Activated CD4-positive, CD25-positive, alpha-beta regulatory T cell treated with anti-CD3 and anti-CD28 coated beads, Interleukin-2, amount 50 U/mL, for 24 hours (primary cell): Measurements from ENCODE around the gene FUCA1.
"Not testable (repeated sequence)": the region's sequence is repeated elsewhere in the genome, so short reads cannot be mapped to it uniquely, and the experiment has no call there.

ENCODE experiments used
- ATAC-seq, 2 donors: fragments of 150-1000 bp; cut with Tn5 transposase; one replicate each; pipeline ENCODE4 v1.10.0; 2021; ENCODE audit warnings: mild to moderate bottlenecking in 1 of 2, moderate library complexity in 1 of 2

Gene FUCA1

DNA sequence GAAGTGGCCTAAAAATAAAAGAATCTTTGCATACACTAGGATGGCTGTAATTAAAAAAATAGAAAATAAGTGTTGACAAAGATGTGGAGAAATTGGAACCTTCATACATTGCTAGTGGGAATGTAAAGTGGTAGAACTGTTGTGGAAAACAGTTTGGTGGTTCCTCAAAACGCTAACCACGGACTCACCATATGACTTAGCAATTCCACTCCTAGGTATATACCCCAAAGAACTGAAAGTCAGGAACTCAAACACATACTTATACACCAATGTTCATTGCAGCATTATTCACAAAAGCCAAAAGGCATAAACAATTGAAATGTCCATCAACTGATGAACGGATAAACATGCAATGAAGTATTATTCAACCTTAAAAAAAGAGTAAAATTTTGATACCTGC, 32.1 kb downstream of the FUCA1 start:
- no peak for ATAC-seq

DNA sequence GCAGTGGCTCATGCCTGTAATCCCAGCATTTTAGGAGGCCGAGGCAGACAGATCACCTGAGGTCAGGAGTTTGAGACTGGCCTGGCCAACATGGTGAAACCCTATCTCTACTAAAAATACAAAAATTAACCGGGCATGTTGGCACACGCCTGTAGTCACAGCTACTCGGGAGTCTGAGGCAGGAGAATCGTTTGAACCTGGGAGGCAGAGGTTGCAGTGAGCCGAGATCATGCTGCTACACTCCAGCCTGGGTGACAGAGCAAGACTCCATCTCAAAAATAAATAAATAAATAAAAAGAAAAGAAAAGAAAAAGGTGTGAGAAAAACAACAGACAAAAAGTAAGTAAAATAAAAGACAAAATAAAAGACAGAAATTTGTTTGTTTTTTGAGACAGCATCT, 33.9 kb downstream of the FUCA1 start:
- not testable (repeated sequence) for ATAC-seq

- ATAC-seq, result no peak
Measured at GRCh38 chr1:23827717-23828116, 40.4 kb downstream of the FUCA1 start.

- not testable (repeated sequence) for ATAC-seq
Measured at GRCh38 chr1:23826590-23826989, 41.5 kb downstream of the FUCA1 start.

GRCh38 chr1:23825762-23826522, 42.1 kb downstream of the FUCA1 start:
- ATAC-seq, result peak; percentile 73 to 83

DNA sequence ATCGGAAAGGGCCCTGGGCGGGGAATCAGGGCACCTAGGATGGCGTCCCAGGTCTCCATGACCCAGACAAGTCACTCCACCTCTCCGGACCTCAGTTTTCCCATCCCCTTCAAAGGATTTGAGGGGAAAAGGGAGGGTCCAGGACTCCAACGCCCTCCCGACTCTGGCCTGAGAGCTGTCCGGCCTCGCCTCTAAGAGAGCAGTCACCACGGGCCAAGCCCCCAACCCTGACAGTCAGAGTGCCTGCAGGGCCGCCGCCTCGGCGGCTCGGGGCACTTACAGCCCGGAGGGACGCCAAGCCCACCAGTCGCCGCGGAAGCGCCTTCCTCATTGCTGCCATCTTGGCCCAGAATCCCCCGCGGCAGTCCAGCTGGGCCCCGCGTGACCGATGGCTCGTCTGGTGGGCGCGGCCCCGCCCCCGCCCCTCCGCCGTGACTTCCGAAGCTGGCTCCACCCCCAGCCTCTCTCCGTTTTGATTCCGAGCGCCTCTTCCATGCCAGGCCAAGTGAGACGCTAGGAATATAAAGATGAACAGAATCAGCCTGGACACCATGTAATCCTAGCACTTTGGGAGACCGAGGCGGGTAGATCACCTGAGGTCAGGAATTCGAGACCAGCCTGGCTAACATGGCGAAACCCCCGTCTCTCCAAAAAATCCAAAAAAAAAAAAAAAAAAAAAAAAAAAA, 42.9 kb downstream of the FUCA1 start, which contains the start of gene HMGCL:
HMGCL (minus strand) TSS at position 354 of the 686 bp plus-strand sequence; CDS start at position 340, 14 bp downstream.
- peak; percentile 90 to 92 for ATAC-seq

DNA sequence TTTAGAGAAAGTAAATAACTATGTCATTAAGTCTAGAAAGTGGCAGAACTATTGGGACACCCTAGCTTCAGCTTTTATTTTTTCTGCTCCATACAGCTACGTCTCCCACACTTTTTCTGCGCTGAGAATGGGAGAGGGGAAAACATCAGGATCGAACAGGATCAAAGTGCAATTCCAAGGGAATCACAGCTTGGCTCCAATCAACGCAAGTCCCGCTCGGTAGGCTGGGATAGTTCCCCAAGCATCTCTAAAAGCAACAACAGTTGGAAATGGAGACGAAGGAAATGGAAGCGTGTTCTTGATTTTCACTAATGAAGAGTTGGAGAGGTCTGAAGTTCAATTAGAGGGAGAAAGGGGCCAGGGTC, 43.4 kb downstream of the FUCA1 start:
- ATAC-seq, result no peak

GRCh38 chr1:23823767-23824166, 44.3 kb downstream of the FUCA1 start:
- ATAC-seq, result no peak

DNA sequence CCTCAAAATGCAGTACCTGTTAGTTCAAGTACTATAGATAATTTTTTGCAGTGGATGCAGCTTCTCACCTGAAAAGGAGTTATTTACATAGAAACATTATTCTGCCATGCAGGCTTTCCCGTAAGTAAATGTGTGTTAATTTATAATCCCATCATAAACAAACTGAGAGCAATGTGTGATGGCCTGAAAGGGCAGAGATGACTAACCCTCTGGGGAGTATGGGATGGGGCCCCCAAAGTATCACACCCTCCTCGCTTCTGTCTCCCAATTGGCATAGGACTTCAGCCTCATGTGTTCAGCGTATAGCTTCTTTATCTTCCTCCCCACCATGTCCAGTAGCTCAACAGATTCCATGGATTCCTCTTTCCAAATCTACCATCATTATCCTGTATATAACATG, 50.5 kb downstream of the FUCA1 start:
- no peak for ATAC-seq

- ATAC-seq, result no peak
Measured at GRCh38 chr1:23816906-23817305, 51.2 kb downstream of the FUCA1 start.

DNA sequence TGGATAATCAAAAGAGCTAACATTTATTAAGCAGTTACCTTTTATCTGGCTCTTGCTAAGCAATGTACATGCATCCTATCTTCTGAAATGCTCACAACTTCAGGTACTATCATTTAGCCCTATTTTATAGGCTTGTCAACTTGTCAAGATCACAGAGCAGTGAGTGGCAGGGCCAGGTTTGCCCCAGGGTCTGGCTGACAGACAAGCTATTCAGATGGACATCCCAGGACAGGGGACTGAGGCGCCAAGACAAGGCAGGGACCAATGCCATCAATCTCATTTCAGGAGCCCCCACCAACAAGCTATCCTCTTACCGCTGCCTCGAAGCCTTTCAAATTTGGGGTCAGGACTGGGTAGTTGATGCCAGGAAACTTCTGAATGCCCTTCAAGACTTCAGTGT, 51.7 kb downstream of the FUCA1 start:
- ATAC-seq, result no peak

- no peak for ATAC-seq
Measured at GRCh38 chr1:23814016-23814415, 54.1 kb downstream of the FUCA1 start.

DNA sequence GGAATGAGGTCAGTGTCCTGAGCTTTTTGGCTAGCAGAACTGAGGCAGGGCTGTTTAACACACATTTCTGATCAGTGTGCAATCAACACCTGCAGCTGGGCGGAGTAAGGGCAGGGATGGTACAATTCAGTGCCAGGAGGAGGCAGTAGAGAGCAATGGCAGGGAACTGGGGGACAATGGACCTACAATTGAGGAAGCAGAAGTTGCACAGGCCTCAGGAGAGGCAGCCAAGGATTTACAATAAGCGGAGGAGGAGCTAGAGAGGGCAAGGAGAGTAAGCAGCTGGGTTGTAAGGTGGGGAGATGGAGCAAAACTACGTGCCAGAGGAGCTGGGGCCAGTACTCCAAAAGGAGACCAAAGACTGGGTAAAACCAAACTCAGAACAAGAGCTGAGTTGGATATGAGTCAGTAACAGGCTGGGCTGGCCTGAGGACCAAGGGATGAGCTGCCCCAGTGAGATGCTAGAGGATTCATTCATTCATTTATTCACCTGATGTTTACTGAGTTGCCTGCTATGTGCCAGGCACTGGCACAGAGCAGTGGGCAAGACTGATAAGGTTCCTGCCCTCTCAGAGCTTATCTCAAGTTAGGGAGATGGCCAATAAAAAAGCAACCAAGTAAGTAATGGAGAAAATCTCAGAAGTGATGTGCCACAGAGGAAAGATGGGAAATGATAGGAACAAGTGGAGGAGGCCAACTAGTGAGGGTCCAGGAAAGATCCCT, 57.1 kb downstream of the FUCA1 start:
- ATAC-seq, result peak; percentile 51 to 61

DNA sequence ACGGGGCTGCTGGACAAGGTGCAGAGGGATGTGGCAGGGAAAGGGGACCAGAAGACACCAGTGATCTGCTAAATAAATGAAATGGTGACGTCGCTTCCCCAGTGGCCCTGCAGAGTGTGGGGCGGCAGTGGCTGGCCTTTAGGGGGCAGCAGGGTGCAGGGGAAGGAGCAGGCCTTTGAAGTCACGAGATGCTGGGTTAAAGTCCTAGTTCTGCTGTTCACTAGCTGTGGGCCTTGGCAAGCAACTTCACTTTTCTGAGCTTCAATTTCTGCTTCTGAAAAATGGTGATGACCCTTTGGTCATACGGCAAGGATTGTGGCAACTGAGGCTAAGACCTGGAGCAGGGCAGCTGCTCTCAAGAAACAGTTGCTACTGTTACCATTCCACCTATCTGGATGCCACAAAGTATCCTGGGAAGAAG, 58.3 kb downstream of the FUCA1 start:
- peak; percentile 93 to 95 for ATAC-seq

- no peak for ATAC-seq
Measured at GRCh38 chr1:23807453-23807852, 60.6 kb downstream of the FUCA1 start.

- ATAC-seq, result no peak
Measured at GRCh38 chr1:23806280-23806679, 61.8 kb downstream of the FUCA1 start.

DNA sequence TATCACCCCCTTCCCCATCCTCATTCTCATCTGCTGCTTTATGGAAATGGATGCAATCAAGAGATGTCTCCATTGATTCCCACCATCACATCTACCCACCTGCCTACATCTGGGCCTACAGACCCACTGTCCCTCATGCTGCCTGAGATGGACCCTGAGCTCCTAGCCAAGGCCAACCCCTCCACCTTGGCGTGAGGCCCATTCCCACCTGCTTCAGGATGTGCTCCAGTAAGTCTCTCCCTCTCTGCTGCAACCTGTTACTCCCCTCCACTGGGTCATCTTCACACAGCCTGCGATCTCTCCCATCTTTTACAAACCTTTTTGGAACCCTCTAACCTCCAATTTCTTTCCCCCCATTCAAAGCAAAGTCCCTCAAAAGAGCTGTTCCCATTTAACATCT, 63.1 kb downstream of the FUCA1 start:
- ATAC-seq, result no peak

DNA sequence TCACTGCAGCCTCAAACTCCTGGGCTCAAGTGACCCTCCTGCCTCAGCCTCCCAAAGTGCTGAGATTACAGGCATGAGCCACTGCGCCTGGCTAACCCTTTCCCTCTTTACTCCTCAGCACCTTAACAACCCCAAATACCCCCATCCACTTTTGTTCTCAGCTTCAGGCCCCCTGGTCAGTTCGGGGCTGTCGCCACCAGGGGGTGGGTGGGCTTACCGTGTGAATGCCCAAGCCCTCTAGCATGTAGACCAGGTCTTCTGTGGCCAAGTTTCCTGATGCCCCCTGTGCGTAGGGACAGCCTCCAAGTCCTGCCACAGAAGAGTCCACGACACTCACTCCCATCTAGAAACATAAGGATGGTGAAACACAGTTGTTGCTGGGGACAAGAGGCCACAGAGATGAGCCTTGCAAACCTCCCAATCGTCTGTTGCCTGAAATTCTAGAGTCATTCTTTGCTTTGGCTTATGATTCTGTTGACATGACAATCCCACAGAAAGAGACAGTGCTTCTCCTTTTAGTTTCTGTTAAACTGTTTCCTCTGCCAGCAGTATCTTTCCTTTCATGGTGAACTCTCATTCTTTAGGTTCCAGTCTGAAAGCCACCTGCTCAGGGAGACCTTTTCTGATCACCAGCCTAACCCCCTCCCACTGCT, 63.8 kb downstream of the FUCA1 start:
- ATAC-seq, result no peak

DNA sequence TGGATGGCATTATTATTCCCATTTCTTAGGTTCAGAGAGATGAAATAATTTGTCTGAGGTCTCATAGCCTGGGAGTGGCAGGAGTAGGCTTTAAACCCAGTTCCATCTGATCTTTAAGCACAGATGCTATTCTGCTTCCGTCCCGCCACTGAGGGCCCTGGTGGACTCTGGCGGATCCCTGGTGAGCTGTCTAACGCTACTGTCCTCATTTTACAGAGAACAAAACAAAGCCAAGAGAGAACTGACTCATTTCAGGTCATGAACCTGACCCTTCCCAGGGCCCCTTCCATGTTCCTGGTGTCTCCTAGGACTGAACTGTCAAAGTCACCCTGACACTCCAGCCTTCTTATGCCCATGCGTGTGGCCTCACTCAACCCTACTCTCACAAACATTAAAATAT, 64.4 kb downstream of the FUCA1 start:
- no peak for ATAC-seq

- not testable (repeated sequence) for ATAC-seq
Measured at GRCh38 chr1:23802809-23803342, 65.2 kb downstream of the FUCA1 start.

DNA sequence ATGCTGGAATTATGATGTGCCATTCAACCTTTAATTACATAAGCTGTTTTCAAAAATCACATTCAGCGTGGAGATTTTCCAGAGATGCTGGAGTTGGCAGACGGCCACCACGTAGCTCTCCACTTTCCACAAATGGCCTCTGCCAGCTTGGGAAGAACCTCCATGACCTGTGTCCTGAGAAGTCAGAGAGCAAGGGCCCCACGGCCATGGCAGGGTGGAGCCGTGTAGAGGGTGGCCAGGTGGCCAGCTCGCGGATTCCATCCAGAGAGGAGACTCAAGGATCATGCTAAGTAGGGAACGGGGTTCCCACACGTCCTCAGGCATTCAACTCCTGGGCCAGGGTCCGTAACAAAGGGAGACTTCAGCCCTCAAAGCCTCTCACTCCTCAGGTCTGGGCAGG, 66.2 kb downstream of the FUCA1 start:
- no peak for ATAC-seq

GRCh38 chr1:23801338-23801748, 66.7 kb downstream of the FUCA1 start:
- no peak for ATAC-seq
